Epithelial cell of proximal tubule (primary cell): ENCODE data around the gene COL4A2. TPM values are rescaled to one million over a fixed set of nuclear protein-coding genes. Genes with fewer than 3 reads are reported as not detected.

Experiments
- DNase-seq: peaks from one replicate; pipeline ENCODE4 v3.0.0-alpha.2; 2011; ENCODE audit warnings: low read depth
- H3K4me3 ChIP-seq: 2 replicates; pipeline ENCODE4 v1.5.1; 2011; ENCODE audit warnings: low read depth, mild to moderate bottlenecking, low read length
- total RNA-seq: library from RNA; depleted of rRNA; stranded (reverse); fragments of >200 nt; gene quantifications from 2 replicates; pipeline ENCODE4 v1.2.3, GENCODE V29; 2015
- TF ChIP-seq, protein P1 (sequence below): conservative IDR thresholded peaks from 2 replicates; pipeline ENCODE4 v1.5.1; 2012; ENCODE audit warnings: low read depth, mild to moderate bottlenecking, low read length

COL4A2 gene
- total RNA-seq, 1 donor from 2014 or later: 728 TPM

DNA sequence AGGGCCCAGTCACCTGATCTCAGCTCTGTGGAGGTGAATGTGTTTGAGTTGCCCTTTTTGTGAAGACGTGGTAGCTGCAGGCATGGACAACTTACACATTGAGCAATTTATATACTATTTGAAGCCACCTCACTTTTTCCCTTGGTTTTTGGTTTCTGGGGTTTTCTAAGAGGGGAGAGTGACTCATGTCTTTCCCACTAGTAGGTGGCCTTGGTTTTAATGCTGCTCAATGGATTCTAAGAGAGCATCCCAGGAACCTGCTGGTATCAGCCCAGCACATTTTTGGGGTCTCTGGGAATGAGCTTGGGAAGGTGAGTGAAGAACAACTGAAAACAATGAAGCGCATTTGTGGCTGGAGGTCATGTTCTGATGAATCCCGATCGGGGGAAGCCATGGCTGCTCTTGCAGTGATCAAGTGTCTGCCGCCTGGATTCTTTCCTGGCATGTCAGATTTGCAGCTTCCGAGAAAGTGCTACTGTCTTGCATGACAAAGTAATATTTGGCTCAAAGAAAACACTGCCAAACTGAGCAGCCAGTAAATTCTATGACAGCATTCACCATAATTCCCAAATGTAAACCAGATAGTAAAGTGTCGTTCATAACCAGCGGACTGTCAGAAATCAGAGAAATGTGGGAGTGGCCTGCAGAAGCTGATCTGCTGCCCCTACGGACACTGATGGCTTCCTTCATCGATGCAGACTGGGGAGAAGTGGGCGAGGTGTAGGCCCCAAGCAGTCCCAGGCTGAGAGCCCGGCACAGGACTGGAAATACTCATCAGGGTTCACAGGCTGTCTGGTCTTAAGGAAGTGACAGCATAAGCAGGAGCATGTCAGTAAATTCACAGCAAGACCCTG is 98.7 kb downstream of the COL4A2 start:
- TF ChIP-seq, protein P1, sequence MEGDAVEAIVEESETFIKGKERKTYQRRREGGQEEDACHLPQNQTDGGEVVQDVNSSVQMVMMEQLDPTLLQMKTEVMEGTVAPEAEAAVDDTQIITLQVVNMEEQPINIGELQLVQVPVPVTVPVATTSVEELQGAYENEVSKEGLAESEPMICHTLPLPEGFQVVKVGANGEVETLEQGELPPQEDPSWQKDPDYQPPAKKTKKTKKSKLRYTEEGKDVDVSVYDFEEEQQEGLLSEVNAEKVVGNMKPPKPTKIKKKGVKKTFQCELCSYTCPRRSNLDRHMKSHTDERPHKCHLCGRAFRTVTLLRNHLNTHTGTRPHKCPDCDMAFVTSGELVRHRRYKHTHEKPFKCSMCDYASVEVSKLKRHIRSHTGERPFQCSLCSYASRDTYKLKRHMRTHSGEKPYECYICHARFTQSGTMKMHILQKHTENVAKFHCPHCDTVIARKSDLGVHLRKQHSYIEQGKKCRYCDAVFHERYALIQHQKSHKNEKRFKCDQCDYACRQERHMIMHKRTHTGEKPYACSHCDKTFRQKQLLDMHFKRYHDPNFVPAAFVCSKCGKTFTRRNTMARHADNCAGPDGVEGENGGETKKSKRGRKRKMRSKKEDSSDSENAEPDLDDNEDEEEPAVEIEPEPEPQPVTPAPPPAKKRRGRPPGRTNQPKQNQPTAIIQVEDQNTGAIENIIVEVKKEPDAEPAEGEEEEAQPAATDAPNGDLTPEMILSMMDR: no peak
- no peak for DNase-seq
- no peak overlapping the region for H3K4me3 ChIP-seq

DNA sequence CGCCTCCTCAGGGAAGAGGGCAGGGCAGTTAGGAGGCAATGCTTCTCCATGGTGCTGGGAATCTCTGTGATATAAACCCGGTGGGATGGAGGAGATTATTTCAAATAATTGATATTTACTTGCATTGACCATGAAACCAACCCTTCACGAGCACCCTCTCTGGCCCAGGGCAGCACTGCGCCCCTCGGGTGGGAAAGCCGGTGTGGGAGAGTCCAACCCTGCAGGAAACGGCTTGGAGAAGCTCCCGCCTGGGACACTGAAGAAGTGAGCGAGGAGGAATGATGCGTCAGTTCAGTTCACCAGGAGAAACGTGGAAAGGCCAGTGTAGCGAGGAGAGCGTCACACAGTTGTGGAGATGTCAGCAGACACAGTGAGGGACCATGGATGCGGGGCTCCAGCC is 99.9 kb downstream of the COL4A2 start:
- TF ChIP-seq, protein P1: no peak
- no peak for DNase-seq
- H3K4me3 ChIP-seq: no peak overlapping the region

- TF ChIP-seq, protein P1: no peak
- DNase-seq: no peak
Observed at GRCh38 chr13:110407531-110407930, 100.4 kb downstream of the COL4A2 start.

GRCh38 chr13:110408286-110408685 is 101.2 kb downstream of the COL4A2 start:
- no peak overlapping the region for H3K4me3 ChIP-seq
- DNase-seq: no peak
- TF ChIP-seq, protein P1: no peak

More at GRCh38 chr13:110407531-110407930, 100.4 kb downstream of the COL4A2 start:
- no peak overlapping the region for H3K4me3 ChIP-seq

- DNase-seq: no peak
Observed at GRCh38 chr13:110409581-110409992, 102.5 kb downstream of the COL4A2 start.

DNA sequence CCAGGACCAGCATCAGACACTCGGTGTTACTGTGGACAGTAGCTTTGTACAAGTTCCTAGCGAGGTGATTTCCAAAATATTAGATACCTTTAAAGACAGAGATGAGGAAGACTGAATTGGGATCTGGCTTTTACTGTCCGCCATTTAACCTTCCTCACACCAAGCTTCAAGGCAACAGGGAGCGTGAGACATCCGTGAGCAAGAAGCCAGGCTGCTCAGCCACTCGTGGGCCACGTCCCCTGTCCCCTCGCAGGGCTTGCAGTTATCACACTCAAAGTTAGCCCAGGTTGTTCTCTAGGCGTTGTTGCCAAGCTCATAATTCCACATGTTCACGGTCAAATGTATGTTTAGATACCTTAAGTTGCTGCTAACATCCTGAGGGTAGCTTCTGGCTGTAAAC is 102.9 kb downstream of the COL4A2 start:
- DNase-seq: no peak
- no peak overlapping the region for H3K4me3 ChIP-seq
- TF ChIP-seq, protein P1: no peak

More at GRCh38 chr13:110409581-110409992, 102.5 kb downstream of the COL4A2 start:
- TF ChIP-seq, protein P1: no peak
- no peak overlapping the region for H3K4me3 ChIP-seq
